KG1 (cell line): ENCODE measurements around the gene FHOD1.

ENCODE experiments used
- DNase-seq: peaks from one replicate; lab custom pipeline; 2025; lab: John Stamatoyannopoulos, UW

The FHOD1 gene

GRCh38 chr16:67277294-67277998 lies 30.2 kb upstream of the FHOD1 start:
- no peak for DNase-seq

- no peak for DNase-seq
Measured at GRCh38 chr16:67275321-67275720, 28.0 kb upstream of the FHOD1 start.

- DNase-seq, result no peak
Measured at GRCh38 chr16:67271446-67271845, 24.2 kb upstream of the FHOD1 start.

GRCh38 chr16:67270931-67271338 lies 23.7 kb upstream of the FHOD1 start:
- no peak for DNase-seq

GRCh38 chr16:67269766-67270165 lies 22.5 kb upstream of the FHOD1 start:
- DNase-seq, result no peak

- DNase-seq, result no peak
Measured at GRCh38 chr16:67268136-67268579, 20.9 kb upstream of the FHOD1 start.

- DNase-seq, result no peak
Measured at GRCh38 chr16:67265834-67266233, 18.6 kb upstream of the FHOD1 start.

- DNase-seq, result no peak
Measured at GRCh38 chr16:67264866-67265265, 17.6 kb upstream of the FHOD1 start.

- DNase-seq, result no peak
Measured at GRCh38 chr16:67264277-67264676, 17.0 kb upstream of the FHOD1 start.

GRCh38 chr16:67263201-67263600 lies 15.9 kb upstream of the FHOD1 start:
- DNase-seq, result no peak

- peak; percentile 27 for DNase-seq
Measured at GRCh38 chr16:67260426-67261063, 13.3 kb upstream of the FHOD1 start.

- no peak for DNase-seq
Measured at GRCh38 chr16:67259705-67260104, 12.4 kb upstream of the FHOD1 start.

GRCh38 chr16:67258161-67258835 lies 11.0 kb upstream of the FHOD1 start:
- no peak for DNase-seq

GRCh38 chr16:67257486-67258160 lies 10.3 kb upstream of the FHOD1 start:
- DNase-seq, result no peak

GRCh38 chr16:67256701-67257230 lies 9.5 kb upstream of the FHOD1 start:
- no peak for DNase-seq

- no peak for DNase-seq
Measured at GRCh38 chr16:67255553-67256221, 8.4 kb upstream of the FHOD1 start.

- DNase-seq, result no peak
Measured at GRCh38 chr16:67254801-67255552, 7.7 kb upstream of the FHOD1 start.

- DNase-seq, result no peak
Measured at GRCh38 chr16:67252609-67253497, 5.6 kb upstream of the FHOD1 start.

GRCh38 chr16:67250045-67250327 lies 2.7 kb upstream of the FHOD1 start:
- DNase-seq, result no peak
